Kidney epithelial cell (primary cell): ENCODE results near the gene CALN1. TPM values are rescaled to one million over a fixed set of nuclear protein-coding genes. Genes with fewer than 3 reads are reported as not detected.

ENCODE experiments used
- DNase-seq: peaks from one replicate; pipeline ENCODE4 v3.0.0-alpha.2; 2010; ENCODE audit warnings: low read depth
- H3K27me3 ChIP-seq: 2 replicates; pipeline ENCODE4 v1.6.0; 2011; ENCODE audit warnings: low read length; ENCODE audit not compliant: control insufficient read depth, insufficient read depth
- H3K36me3 ChIP-seq: 2 replicates; pipeline ENCODE4 v1.5.1; 2011; ENCODE audit warnings: low read length; ENCODE audit not compliant: control insufficient read depth, insufficient read depth
- H3K4me3 ChIP-seq: 2 replicates; pipeline ENCODE4 v1.5.1; 2011; ENCODE audit warnings: low read depth, mild to moderate bottlenecking, control low read depth, low read length
- CTCF ChIP-seq: IDR thresholded peaks from 2 replicates; pipeline ENCODE4 v1.5.1; 2011; ENCODE audit warnings: mild to moderate bottlenecking, moderate library complexity, low read length, control low read depth, inconsistent platforms; ENCODE audit not compliant: insufficient read depth, poor library complexity, severe bottlenecking
- total RNA-seq: library from RNA; depleted of rRNA; stranded (reverse); fragments of >200 nt; gene quantifications from 2 replicates; pipeline ENCODE4 v1.2.3, GENCODE V29; 2015

CALN1 gene
- total RNA-seq, 1 donor from 2014 or later: not detected

GRCh38 chr7:72313906-72314305, 98.2 kb downstream of the CALN1 start:
- no peaks in the 10 kb centered on the region for H3K27me3 ChIP-seq
- TF ChIP-seq CTCF: no peak
- H3K4me3 ChIP-seq: no peak overlapping the region
- DNase-seq: no peak
- H3K36me3 ChIP-seq: no peaks in the 10 kb centered on the region

GRCh38 chr7:72310301-72310700, 101.8 kb downstream of the CALN1 start:
- no peak for DNase-seq
- Histone ChIP-seq H3K4me3 (no peak overlapping the region), H3K27me3 (no peaks in the 10 kb centered on the region), H3K36me3 (no peaks in the 10 kb centered on the region)
- no peak for TF ChIP-seq CTCF

GRCh38 chr7:72309476-72309875, 102.7 kb downstream of the CALN1 start:
- DNase-seq: no peak
- Histone ChIP-seq H3K4me3 (no peak overlapping the region), H3K27me3 (no peaks in the 10 kb centered on the region), H3K36me3 (no peaks in the 10 kb centered on the region)
- no peak for TF ChIP-seq CTCF

- DNase-seq: no peak
- H3K4me3 ChIP-seq: no peak overlapping the region
- H3K27me3 ChIP-seq: no peaks in the 10 kb centered on the region
- no peaks in the 10 kb centered on the region for H3K36me3 ChIP-seq
- TF ChIP-seq CTCF: no peak
Observed at GRCh38 chr7:72308986-72309385, 103.2 kb downstream of the CALN1 start.

- DNase-seq: no peak
- Histone ChIP-seq H3K27me3 (no peaks in the 10 kb centered on the region), H3K4me3 (no peak overlapping the region), H3K36me3 (no peaks in the 10 kb centered on the region)
- TF ChIP-seq CTCF: no peak
Observed at GRCh38 chr7:72307566-72307965, 104.6 kb downstream of the CALN1 start.

GRCh38 chr7:72298912-72299311, 113.2 kb downstream of the CALN1 start:
- DNase-seq: no peak
- H3K36me3 ChIP-seq: no peaks in the 10 kb centered on the region
- no peak for TF ChIP-seq CTCF
- H3K27me3 ChIP-seq: no peaks in the 10 kb centered on the region
- H3K4me3 ChIP-seq: no peak overlapping the region
